Measurements from ENCODE around the gene EXOC6B.

Gene EXOC6B

DNA sequence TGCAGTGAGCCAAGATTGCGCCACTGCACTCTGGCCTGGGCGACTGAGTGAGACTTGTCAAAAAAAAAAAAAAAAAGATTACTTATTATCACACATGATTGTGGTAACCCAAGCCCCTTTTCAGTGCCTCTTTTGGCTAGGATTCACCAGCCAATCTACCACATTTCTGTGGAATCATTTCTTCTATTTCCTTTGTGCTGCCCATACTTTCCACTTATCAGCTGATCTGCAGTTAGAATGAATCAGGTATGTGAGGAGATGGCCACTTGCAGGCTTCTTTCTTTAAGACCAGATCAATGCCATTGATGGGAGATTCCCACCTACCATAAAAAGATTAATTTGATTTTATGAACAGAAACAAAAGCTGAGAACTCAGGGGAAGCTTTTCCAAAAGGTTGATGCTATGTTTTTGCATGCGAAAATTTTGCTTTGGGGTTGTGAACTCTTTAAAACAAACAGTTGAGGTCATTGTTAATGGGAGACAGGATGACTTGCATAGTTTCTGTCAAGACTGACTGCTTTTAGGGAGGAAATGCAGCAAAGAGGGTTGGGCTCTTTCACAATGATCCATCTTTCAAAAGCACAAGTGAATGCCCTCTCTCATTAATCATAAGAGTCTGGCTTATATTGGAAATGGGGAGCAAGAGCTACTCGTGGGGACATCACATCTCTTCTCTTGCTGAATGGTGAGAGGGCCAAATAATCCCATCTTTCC is 611.2 kb downstream of the EXOC6B start:
- ATAC-seq = no peak
- peak; percentile 81 for TF ChIP-seq ISL1 (CRISPR knock-in tag; IDR thresholded peaks at IDR 0.05)
- TF ChIP-seq GLIS3 (CRISPR knock-in tag; IDR thresholded peaks at IDR 0.05) = no peak
- 0 out of 2 replicates have a peak, but pooled peaks have one; percentile 24 for TF ChIP-seq SNAI2 (CRISPR knock-in tag; IDR thresholded peaks at IDR 0.05)
- no peak for TF ChIP-seq ZC3H10 (CRISPR knock-in tag; IDR thresholded peaks at IDR 0.05)
- no peak for TF ChIP-seq ARNTL (CRISPR knock-in tag; IDR thresholded peaks at IDR 0.05; ENCODE audit: borderline replicate concordance, low read depth)
- no peak for TF ChIP-seq TCF4 (CRISPR knock-in tag; IDR thresholded peaks at IDR 0.05; ENCODE audit: borderline replicate concordance)
- TF ChIP-seq, protein P1, sequence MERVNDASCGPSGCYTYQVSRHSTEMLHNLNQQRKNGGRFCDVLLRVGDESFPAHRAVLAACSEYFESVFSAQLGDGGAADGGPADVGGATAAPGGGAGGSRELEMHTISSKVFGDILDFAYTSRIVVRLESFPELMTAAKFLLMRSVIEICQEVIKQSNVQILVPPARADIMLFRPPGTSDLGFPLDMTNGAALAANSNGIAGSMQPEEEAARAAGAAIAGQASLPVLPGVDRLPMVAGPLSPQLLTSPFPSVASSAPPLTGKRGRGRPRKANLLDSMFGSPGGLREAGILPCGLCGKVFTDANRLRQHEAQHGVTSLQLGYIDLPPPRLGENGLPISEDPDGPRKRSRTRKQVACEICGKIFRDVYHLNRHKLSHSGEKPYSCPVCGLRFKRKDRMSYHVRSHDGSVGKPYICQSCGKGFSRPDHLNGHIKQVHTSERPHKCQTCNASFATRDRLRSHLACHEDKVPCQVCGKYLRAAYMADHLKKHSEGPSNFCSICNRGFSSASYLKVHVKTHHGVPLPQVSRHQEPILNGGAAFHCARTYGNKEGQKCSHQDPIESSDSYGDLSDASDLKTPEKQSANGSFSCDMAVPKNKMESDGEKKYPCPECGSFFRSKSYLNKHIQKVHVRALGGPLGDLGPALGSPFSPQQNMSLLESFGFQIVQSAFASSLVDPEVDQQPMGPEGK (CRISPR knock-in tag; IDR thresholded peaks at IDR 0.05; ENCODE audit: borderline replicate concordance) = 0 out of 2 replicates have a peak, but pooled peaks have one; percentile 14
- TF ChIP-seq, protein P2, sequence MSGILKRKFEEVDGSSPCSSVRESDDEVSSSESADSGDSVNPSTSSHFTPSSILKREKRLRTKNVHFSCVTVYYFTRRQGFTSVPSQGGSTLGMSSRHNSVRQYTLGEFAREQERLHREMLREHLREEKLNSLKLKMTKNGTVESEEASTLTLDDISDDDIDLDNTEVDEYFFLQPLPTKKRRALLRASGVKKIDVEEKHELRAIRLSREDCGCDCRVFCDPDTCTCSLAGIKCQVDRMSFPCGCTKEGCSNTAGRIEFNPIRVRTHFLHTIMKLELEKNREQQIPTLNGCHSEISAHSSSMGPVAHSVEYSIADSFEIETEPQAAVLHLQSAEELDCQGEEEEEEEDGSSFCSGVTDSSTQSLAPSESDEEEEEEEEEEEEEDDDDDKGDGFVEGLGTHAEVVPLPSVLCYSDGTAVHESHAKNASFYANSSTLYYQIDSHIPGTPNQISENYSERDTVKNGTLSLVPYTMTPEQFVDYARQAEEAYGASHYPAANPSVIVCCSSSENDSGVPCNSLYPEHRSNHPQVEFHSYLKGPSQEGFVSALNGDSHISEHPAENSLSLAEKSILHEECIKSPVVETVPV (CRISPR knock-in tag; IDR thresholded peaks at IDR 0.05) = no peak
- peak; percentile 16; the same call in 1 of the 2 replicates for TF ChIP-seq TOX (CRISPR knock-in tag; IDR thresholded peaks at IDR 0.05; ENCODE audit: borderline replicate concordance)
- TF ChIP-seq ZFP3 (CRISPR knock-in tag; IDR thresholded peaks at IDR 0.05) = no peak
- TF ChIP-seq, protein P3, sequence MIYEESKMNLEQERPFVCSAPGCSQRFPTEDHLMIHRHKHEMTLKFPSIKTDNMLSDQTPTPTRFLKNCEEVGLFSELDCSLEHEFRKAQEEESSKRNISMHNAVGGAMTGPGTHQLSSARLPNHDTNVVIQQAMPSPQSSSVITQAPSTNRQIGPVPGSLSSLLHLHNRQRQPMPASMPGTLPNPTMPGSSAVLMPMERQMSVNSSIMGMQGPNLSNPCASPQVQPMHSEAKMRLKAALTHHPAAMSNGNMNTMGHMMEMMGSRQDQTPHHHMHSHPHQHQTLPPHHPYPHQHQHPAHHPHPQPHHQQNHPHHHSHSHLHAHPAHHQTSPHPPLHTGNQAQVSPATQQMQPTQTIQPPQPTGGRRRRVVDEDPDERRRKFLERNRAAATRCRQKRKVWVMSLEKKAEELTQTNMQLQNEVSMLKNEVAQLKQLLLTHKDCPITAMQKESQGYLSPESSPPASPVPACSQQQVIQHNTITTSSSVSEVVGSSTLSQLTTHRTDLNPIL (CRISPR knock-in tag; IDR thresholded peaks at IDR 0.05; ENCODE audit: low read depth) = peak; percentile 52

DNA sequence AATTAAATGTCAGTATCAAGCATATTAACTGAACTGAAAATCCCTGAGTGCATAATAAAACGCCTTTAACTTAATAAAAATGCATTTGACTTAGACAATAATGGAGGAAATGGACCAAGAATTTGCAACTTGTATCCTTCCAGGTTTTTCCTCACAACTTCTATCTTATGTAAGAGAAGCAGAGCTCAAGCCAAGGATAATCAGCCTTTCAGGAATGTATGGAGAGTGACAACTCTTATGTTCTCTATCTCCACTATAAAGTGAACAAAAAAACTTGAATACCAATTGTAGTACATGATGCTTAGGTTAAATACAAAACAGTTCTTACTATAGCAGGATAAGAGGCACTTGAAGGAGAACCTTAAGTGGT is 613.4 kb downstream of the EXOC6B start:
- no peak for ATAC-seq
- TF ChIP-seq TCF4 (CRISPR knock-in tag; IDR thresholded peaks at IDR 0.05; ENCODE audit: borderline replicate concordance) (no peak), RARB (CRISPR knock-in tag; IDR thresholded peaks at IDR 0.05) (no peak), OSR1 (CRISPR knock-in tag; IDR thresholded peaks at IDR 0.05) (no peak), ZC3H10 (CRISPR knock-in tag; IDR thresholded peaks at IDR 0.05) (no peak), ZFP30 (CRISPR knock-in tag; IDR thresholded peaks at IDR 0.05) (no peak), ESRRG (CRISPR knock-in tag; IDR thresholded peaks at IDR 0.05) (no peak), CSDC2 (CRISPR knock-in tag; IDR thresholded peaks at IDR 0.05) (no peak), ZNF8 (CRISPR knock-in tag; IDR thresholded peaks at IDR 0.05) (no peak), BACH2 (CRISPR knock-in tag; IDR thresholded peaks at IDR 0.05; ENCODE audit: borderline replicate concordance) (no peak), ARNTL (CRISPR knock-in tag; IDR thresholded peaks at IDR 0.05; ENCODE audit: borderline replicate concordance, low read depth) (no peak), ISL1 (CRISPR knock-in tag; IDR thresholded peaks at IDR 0.05) (no peak), ZNF565 (CRISPR knock-in tag; conservative IDR thresholded peaks at IDR 0.05; ENCODE audit: low read depth) (no peak), PPARA (CRISPR knock-in tag; IDR thresholded peaks at IDR 0.05; ENCODE audit: borderline replicate concordance) (no peak), GLIS3 (CRISPR knock-in tag; IDR thresholded peaks at IDR 0.05) (no peak)
- TF ChIP-seq, protein P1 (CRISPR knock-in tag; IDR thresholded peaks at IDR 0.05; ENCODE audit: borderline replicate concordance) = no peak
- TF ChIP-seq, protein P4, sequence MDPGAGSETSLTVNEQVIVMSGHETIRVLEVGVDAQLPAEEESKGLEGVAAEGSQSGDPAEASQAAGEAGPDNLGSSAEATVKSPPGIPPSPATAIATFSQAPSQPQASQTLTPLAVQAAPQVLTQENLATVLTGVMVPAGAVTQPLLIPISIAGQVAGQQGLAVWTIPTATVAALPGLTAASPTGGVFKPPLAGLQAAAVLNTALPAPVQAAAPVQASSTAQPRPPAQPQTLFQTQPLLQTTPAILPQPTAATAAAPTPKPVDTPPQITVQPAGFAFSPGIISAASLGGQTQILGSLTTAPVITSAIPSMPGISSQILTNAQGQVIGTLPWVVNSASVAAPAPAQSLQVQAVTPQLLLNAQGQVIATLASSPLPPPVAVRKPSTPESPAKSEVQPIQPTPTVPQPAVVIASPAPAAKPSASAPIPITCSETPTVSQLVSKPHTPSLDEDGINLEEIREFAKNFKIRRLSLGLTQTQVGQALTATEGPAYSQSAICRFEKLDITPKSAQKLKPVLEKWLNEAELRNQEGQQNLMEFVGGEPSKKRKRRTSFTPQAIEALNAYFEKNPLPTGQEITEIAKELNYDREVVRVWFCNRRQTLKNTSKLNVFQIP (CRISPR knock-in tag; IDR thresholded peaks at IDR 0.05; ENCODE audit: borderline replicate concordance, low read depth) = no peak
- TF ChIP-seq, protein P3 (CRISPR knock-in tag; IDR thresholded peaks at IDR 0.05; ENCODE audit: low read depth) = no peak
- TF ChIP-seq, protein P5, sequence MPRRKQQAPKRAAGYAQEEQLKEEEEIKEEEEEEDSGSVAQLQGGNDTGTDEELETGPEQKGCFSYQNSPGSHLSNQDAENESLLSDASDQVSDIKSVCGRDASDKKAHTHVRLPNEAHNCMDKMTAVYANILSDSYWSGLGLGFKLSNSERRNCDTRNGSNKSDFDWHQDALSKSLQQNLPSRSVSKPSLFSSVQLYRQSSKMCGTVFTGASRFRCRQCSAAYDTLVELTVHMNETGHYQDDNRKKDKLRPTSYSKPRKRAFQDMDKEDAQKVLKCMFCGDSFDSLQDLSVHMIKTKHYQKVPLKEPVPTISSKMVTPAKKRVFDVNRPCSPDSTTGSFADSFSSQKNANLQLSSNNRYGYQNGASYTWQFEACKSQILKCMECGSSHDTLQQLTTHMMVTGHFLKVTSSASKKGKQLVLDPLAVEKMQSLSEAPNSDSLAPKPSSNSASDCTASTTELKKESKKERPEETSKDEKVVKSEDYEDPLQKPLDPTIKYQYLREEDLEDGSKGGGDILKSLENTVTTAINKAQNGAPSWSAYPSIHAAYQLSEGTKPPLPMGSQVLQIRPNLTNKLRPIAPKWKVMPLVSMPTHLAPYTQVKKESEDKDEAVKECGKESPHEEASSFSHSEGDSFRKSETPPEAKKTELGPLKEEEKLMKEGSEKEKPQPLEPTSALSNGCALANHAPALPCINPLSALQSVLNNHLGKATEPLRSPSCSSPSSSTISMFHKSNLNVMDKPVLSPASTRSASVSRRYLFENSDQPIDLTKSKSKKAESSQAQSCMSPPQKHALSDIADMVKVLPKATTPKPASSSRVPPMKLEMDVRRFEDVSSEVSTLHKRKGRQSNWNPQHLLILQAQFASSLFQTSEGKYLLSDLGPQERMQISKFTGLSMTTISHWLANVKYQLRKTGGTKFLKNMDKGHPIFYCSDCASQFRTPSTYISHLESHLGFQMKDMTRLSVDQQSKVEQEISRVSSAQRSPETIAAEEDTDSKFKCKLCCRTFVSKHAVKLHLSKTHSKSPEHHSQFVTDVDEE (CRISPR knock-in tag; IDR thresholded peaks at IDR 0.05) = no peak
- TF ChIP-seq, protein P2 (CRISPR knock-in tag; IDR thresholded peaks at IDR 0.05) = no peak

Data from SK-N-SH treated with all-trans-retinoic acid at 6 μM for 48 hours (cell line).